HEK293 (cell line): ENCODE data around the gene KDM5A.
"Not testable (repeated sequence)": the region's sequence is repeated elsewhere in the genome, so short reads cannot be mapped to it uniquely, and the experiment has no call there.

Experiments used
- CTCF ChIA-PET: fragments of 350-600 bp; formaldehyde crosslinking; extraction: SDS; loops from one replicate; lab custom pipeline; 2021; ENCODE audit warnings: antibody characterized with exemption; lab: Yijun Ruan, JAX
- POLR2A ChIA-PET: fragments of 300-600 bp; formaldehyde crosslinking; extraction: SDS; loops from one replicate; lab custom pipeline; 2020; ENCODE audit warnings: antibody characterized with exemption, inconsistent platforms; lab: Yijun Ruan, JAX
- H3K27ac ChIP-seq: fragments of 200-500 bp; sonication (Bioruptor generic); 2 replicates; pipeline ENCODE4 v1.5.1; 2014; ENCODE audit warnings: low read depth, low read length, control low read depth, inconsistent platforms; ENCODE audit errors: extremely low read depth
- H3K36me3 ChIP-seq, 2 experiments: fragments of 200-500 bp in 1 of 2; sonication (Bioruptor generic) in 1 of 2; 1 replicate in 1 of 2; 2 replicates in 1 of 2; pipeline ENCODE4 v1.5.1; 2014 to 2017; ENCODE audit warnings: inconsistent platforms in 2 of 2, low read length in 2 of 2; ENCODE audit not compliant: control insufficient read depth in 2 of 2, insufficient read depth in 1 of 2
- H3K4me1 ChIP-seq: fragments of 200-500 bp; sonication (Bioruptor generic); 2 replicates; pipeline ENCODE4 v1.5.1; 2014; ENCODE audit warnings: mild to moderate bottlenecking, low read length, inconsistent platforms; ENCODE audit not compliant: control insufficient read depth, insufficient read depth
- H3K4me3 ChIP-seq: 2 replicates; pipeline ENCODE4 v1.5.1; 2011; ENCODE audit warnings: low read depth, mild to moderate bottlenecking, control low read depth, low read length, moderate library complexity
- H3K9me3 ChIP-seq: fragments of 200-500 bp; sonication (Bioruptor generic); 2 replicates; pipeline ENCODE4 v1.5.1; 2014; ENCODE audit warnings: low read depth, low read length, inconsistent platforms; ENCODE audit not compliant: control insufficient read depth, insufficient read depth
- GLIS2 ChIP-seq: fragments of 450-650 bp; formaldehyde crosslinking; IDR thresholded peaks from 2 replicates; pipeline ENCODE4 v1.5.1; 2016; ENCODE audit warnings: missing biosample characterization, missing genetic modification characterization
- PRDM1 ChIP-seq: fragments of 450-650 bp; formaldehyde crosslinking; IDR thresholded peaks from 2 replicates; pipeline ENCODE4; 2016; ENCODE audit warnings: missing biosample characterization, missing genetic modification characterization
- REPIN1 ChIP-seq: fragments of 450-650 bp; formaldehyde crosslinking; IDR thresholded peaks from 2 replicates; pipeline ENCODE4 v1.5.1; 2017; ENCODE audit warnings: missing biosample characterization, missing genetic modification characterization, low read depth
- SP3 ChIP-seq: fragments of 450-650 bp; formaldehyde crosslinking; IDR thresholded peaks from 2 replicates; pipeline ENCODE4 v1.5.1; 2016; ENCODE audit warnings: missing biosample characterization, missing genetic modification characterization
- YY1 ChIP-seq: fragments of 450-650 bp; formaldehyde crosslinking; IDR thresholded peaks from 2 replicates; pipeline ENCODE4 v1.5.1; 2018; ENCODE audit warnings: missing biosample characterization, missing genetic modification characterization
- ZNF138 ChIP-seq: fragments of 450-650 bp; formaldehyde crosslinking; IDR thresholded peaks from 2 replicates; pipeline ENCODE4 v1.5.1; 2016; ENCODE audit warnings: missing biosample characterization, missing genetic modification characterization, borderline replicate concordance
- ZNF146 ChIP-seq: fragments of 450-650 bp; formaldehyde crosslinking; IDR thresholded peaks from 2 replicates; pipeline ENCODE4 v1.5.1; 2016; ENCODE audit warnings: missing biosample characterization, missing genetic modification characterization
- ZNF221 ChIP-seq: fragments of 450-650 bp; formaldehyde crosslinking; IDR thresholded peaks from 2 replicates; pipeline ENCODE4 v1.5.1; 2017; ENCODE audit warnings: missing biosample characterization, missing genetic modification characterization, borderline replicate concordance
- ZNF335 ChIP-seq: fragments of 450-650 bp; formaldehyde crosslinking; conservative IDR thresholded peaks from 2 replicates; pipeline ENCODE4 v1.5.1; 2016; ENCODE audit warnings: missing biosample characterization, missing genetic modification characterization
- ZNF350 ChIP-seq: fragments of 450-650 bp; formaldehyde crosslinking; IDR thresholded peaks from 2 replicates; pipeline ENCODE4 v1.5.0; 2017; ENCODE audit warnings: missing biosample characterization, mild to moderate bottlenecking, missing genetic modification characterization
- ZNF366 ChIP-seq: fragments of 450-650 bp; formaldehyde crosslinking; conservative IDR thresholded peaks from 2 replicates; pipeline ENCODE4 v1.5.1; 2016; ENCODE audit warnings: missing biosample characterization, missing genetic modification characterization
- ZNF473 ChIP-seq: fragments of 450-650 bp; formaldehyde crosslinking; IDR thresholded peaks from 2 replicates; pipeline ENCODE4 v1.5.1; 2017; ENCODE audit warnings: missing biosample characterization, missing genetic modification characterization
- ZNF529 ChIP-seq: fragments of 450-650 bp; formaldehyde crosslinking; IDR thresholded peaks from 2 replicates; pipeline ENCODE4 v1.5.1; 2017; ENCODE audit warnings: missing genetic modification characterization, missing biosample characterization; ENCODE audit not compliant: insufficient replicate concordance
- ZNF561 ChIP-seq: fragments of 450-650 bp; IDR thresholded peaks from 2 replicates; pipeline ENCODE4 v1.5.1; 2018; ENCODE audit warnings: missing biosample characterization, missing genetic modification characterization, borderline replicate concordance
- ZSCAN30 ChIP-seq: fragments of 450-650 bp; IDR thresholded peaks from 2 replicates; pipeline ENCODE4 v1.5.1; 2018; ENCODE audit warnings: missing biosample characterization, mild to moderate bottlenecking, missing genetic modification characterization, moderate library complexity
- TF ChIP-seq, protein P1 (sequence below): fragments of 450-650 bp; IDR thresholded peaks from 2 replicates; pipeline ENCODE4 v1.5.1; 2018; ENCODE audit warnings: missing biosample characterization, missing genetic modification characterization
- TF ChIP-seq, protein P2 (sequence below): fragments of 450-650 bp; formaldehyde crosslinking; IDR thresholded peaks from 2 replicates; pipeline ENCODE4 v1.5.1; 2016; ENCODE audit warnings: missing biosample characterization, missing genetic modification characterization
- TF ChIP-seq, protein P3 (sequence below): fragments of 450-650 bp; formaldehyde crosslinking; IDR thresholded peaks from 2 replicates; pipeline ENCODE4 v1.5.1; 2017; ENCODE audit warnings: missing biosample characterization, missing genetic modification characterization

The KDM5A gene

DNA sequence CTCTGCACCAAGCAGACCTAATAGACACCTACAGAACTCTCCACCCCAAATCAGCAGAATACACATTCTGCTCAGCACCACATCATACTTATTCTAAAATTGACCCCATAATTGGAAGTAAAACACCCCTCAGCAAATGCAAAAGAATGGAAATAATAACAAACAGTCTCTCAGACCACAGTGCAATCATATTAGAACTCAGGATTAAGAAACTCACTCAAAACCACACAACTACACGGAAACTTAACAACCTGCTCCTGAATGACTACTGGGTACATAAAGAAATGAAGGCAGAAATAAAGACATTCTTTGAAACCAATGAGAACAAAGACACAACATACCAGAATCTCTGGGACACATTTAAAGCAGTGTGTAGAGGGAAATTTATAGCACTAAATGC lies 89.0 kb downstream of the KDM5A start:
- H3K4me3 ChIP-seq, H3K9me3 ChIP-seq, H3K4me1 ChIP-seq, CTCF ChIA-PET, POLR2A ChIA-PET, H3K27ac ChIP-seq: not testable (repeated sequence)
- peaks cover 23 to 53% of the 10 kb centered on the region in 2 experiments for H3K36me3 ChIP-seq

DNA sequence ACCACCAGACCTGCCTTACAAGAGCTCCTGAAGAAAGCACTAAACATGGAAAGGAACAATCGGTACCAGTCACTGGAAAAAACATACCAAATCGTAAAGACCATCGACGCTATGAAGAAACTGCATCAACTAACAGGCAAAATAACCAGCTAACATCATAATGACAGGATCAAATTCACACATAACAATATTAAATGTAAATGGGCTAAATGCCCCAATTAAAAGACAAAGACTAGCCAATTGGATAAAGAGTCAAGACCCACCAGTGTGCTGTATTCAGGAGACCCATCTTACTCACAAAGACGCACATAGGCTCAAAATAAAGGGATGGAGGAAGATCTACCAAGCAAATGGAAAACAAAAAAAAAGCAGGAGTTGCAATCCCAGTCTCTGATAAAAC lies 89.6 kb downstream of the KDM5A start:
- H3K36me3 ChIP-seq: peaks cover 25 to 55% of the 10 kb centered on the region in 2 experiments
- H3K4me1 ChIP-seq, H3K27ac ChIP-seq, H3K4me3 ChIP-seq, POLR2A ChIA-PET, H3K9me3 ChIP-seq, CTCF ChIA-PET: not testable (repeated sequence)
- peak; percentile 13 for TF ChIP-seq ZNF529

DNA sequence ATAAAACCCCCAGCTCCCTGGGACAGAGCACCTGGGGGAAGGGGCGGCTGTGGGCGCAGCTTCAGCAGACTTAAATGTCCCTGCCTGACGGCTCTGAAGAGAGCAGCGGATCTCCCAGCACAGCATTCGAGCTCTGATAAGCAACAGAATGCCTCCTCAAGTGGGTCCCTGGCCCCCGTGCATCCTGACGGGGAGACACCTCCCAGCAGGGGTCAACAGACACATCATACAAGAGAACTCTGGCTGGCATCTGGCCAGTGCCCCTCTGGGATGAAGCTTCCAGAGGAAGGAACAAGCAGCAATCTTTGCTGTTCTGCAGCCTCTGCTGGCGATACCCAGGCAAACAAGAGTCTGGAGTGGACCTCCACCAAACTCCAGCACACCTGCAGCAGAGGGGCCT lies 91.1 kb downstream of the KDM5A start:
- CTCF ChIA-PET, H3K9me3 ChIP-seq, POLR2A ChIA-PET, H3K4me3 ChIP-seq, H3K27ac ChIP-seq, H3K4me1 ChIP-seq: not testable (repeated sequence)
- peaks cover 34 to 50% of the 10 kb centered on the region in 2 experiments for H3K36me3 ChIP-seq

DNA sequence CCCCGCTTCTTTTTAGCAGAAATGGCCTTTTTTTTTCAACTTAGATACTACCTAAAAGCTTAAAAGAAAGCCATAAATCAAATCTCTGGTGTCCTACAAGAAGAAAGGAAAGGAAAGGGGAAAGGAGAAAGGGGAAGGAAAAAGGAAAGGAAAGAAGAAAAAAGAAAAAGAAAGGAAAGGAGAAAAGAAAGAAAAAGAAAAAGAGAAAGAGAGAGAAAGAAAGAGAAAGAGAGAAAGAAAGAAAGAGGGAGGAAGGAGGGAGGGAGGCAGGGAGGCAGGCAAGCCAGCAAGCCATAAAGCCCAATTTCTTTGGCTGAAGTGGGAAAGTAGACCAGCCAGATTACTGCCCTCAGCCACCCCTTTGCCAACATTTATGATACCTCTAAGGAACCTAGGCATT lies 94.0 kb downstream of the KDM5A start:
- H3K9me3 ChIP-seq: no peaks in the 10 kb centered on the region
- no peak overlapping the region for H3K27ac ChIP-seq
- peak; percentile 99 for TF ChIP-seq PRDM1 (tag by site-specific recombination)
- TF ChIP-seq ZNF366 (tag by site-specific recombination): peak; percentile 84
- no peak for TF ChIP-seq ZNF335 (tag by site-specific recombination)
- H3K4me3 ChIP-seq: no peak overlapping the region
- peaks cover 50 to 62% of the 10 kb centered on the region in 2 experiments for H3K36me3 ChIP-seq
- ChIA-PET CTCF (no interaction called here), POLR2A (no interaction called here)
- H3K4me1 ChIP-seq: no peaks in the 10 kb centered on the region

DNA sequence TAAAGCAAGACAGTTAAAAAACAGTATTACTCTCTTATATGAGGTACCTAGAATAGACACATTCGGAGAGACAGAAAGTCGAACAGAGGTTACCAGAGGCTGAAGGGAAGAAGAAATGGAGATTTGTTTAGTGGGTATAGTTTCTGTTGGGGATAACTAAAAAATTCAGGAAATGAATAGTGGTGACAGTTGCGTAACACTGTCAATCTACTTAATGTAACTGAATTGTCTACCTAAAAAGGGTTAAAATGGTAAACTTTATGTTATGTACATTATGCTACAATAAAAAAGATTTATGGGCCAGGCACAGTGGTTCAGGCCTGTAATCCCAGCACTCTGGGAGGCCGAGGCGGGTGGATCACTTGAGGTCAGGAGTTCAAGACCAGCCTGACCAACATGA lies 95.9 kb downstream of the KDM5A start:
- H3K27ac ChIP-seq: no peak overlapping the region
- H3K9me3 ChIP-seq: no peaks in the 10 kb centered on the region
- ChIA-PET POLR2A (no interaction called here), CTCF (interaction anchor here (0.7 to 1.2 kb wide), 2 partner anchors 70 to 149 kb away, joined by 3 read pairs; no protein-coding TSS in a partner anchor)
- peaks cover 53 to 65% of the 10 kb centered on the region in 2 experiments for H3K36me3 ChIP-seq
- H3K4me1 ChIP-seq: no peaks in the 10 kb centered on the region
- H3K4me3 ChIP-seq: no peak overlapping the region
- TF ChIP-seq ZNF221 (tag by site-specific recombination) (no peak), REPIN1 (tag by site-specific recombination) (no peak)

DNA sequence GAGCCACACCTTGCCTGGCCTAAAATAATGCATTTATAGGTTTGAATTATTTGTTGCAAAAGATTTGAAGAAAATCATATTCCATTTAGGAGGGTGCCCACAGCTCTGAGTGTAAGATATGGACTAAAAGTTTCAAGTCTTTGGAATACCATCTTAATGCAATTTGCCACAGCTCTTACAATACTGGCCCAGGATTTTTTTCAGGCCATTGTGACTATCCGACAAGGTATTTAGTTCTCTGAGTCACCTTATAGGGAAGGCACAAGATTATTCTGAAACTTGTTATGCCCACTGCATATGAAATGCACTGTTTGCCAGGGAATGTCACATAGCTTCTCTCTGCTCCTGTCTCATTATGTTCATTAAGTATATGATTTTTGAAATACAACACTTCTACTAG lies 96.9 kb downstream of the KDM5A start:
- Histone ChIP-seq H3K4me3 (no peak overlapping the region), H3K27ac (no peak overlapping the region), H3K9me3 (no peaks in the 10 kb centered on the region), H3K4me1 (no peaks in the 10 kb centered on the region), H3K36me3 (peaks cover 58 to 66% of the 10 kb centered on the region in 2 experiments)
- CTCF ChIA-PET: no interaction called here
- POLR2A ChIA-PET: no interaction called here
- TF ChIP-seq YY1 (tag by site-specific recombination) (no peak), GLIS2 (tag by site-specific recombination) (no peak), ZNF473 (tag by site-specific recombination) (no peak), ZNF138 (tag by site-specific recombination) (no peak), SP3 (tag by site-specific recombination) (no peak), ZSCAN30 (no peak), ZNF561 (no peak), ZNF146 (no peak), ZNF350 (tag by site-specific recombination) (no peak)
- TF ChIP-seq, protein P1, sequence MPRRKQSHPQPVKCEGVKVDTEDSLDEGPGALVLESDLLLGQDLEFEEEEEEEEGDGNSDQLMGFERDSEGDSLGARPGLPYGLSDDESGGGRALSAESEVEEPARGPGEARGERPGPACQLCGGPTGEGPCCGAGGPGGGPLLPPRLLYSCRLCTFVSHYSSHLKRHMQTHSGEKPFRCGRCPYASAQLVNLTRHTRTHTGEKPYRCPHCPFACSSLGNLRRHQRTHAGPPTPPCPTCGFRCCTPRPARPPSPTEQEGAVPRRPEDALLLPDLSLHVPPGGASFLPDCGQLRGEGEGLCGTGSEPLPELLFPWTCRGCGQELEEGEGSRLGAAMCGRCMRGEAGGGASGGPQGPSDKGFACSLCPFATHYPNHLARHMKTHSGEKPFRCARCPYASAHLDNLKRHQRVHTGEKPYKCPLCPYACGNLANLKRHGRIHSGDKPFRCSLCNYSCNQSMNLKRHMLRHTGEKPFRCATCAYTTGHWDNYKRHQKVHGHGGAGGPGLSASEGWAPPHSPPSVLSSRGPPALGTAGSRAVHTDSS: no peak
- TF ChIP-seq, protein P2, sequence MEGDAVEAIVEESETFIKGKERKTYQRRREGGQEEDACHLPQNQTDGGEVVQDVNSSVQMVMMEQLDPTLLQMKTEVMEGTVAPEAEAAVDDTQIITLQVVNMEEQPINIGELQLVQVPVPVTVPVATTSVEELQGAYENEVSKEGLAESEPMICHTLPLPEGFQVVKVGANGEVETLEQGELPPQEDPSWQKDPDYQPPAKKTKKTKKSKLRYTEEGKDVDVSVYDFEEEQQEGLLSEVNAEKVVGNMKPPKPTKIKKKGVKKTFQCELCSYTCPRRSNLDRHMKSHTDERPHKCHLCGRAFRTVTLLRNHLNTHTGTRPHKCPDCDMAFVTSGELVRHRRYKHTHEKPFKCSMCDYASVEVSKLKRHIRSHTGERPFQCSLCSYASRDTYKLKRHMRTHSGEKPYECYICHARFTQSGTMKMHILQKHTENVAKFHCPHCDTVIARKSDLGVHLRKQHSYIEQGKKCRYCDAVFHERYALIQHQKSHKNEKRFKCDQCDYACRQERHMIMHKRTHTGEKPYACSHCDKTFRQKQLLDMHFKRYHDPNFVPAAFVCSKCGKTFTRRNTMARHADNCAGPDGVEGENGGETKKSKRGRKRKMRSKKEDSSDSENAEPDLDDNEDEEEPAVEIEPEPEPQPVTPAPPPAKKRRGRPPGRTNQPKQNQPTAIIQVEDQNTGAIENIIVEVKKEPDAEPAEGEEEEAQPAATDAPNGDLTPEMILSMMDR (tag by site-specific recombination): no peak
- TF ChIP-seq, protein P3, sequence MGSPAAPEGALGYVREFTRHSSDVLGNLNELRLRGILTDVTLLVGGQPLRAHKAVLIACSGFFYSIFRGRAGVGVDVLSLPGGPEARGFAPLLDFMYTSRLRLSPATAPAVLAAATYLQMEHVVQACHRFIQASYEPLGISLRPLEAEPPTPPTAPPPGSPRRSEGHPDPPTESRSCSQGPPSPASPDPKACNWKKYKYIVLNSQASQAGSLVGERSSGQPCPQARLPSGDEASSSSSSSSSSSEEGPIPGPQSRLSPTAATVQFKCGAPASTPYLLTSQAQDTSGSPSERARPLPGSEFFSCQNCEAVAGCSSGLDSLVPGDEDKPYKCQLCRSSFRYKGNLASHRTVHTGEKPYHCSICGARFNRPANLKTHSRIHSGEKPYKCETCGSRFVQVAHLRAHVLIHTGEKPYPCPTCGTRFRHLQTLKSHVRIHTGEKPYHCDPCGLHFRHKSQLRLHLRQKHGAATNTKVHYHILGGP (tag by site-specific recombination): no peak
